Adrenal gland (tissue), 5 donors: ENCODE data around the gene CHD3.

Source experiments
- CTCF ChIP-seq, 6 experiments: fragments of 450-650 bp in 4 of 6; fragments of 200-600 bp in 2 of 6; sonication (generic) in 1 of 6; IDR thresholded peaks; 1 replicate in 5 of 6; 2 replicates in 1 of 6; pipeline versions ENCODE4 v1.5.1 to v1.8.0; 2016 to 2021; ENCODE audit warnings: antibody characterized with exemption in 6 of 6, mild to moderate bottlenecking in 2 of 6, moderate library complexity in 1 of 6
- POLR2A ChIP-seq, 2 donors: fragments of 450-650 bp; IDR thresholded peaks; one replicate each; pipeline ENCODE4 v1.6.1; 2017; ENCODE audit warnings: antibody characterized with exemption in 2 of 2, mild to moderate bottlenecking in 2 of 2, moderate library complexity in 1 of 2
- donor health status: DM: no; HTN: no; CAD: no.

- no peak for TF ChIP-seq CTCF (IDR thresholded peaks at IDR 0.05)
- TF ChIP-seq POLR2A (IDR thresholded peaks at IDR 0.05), result no peak
These were observed 37.7 kb upstream of the CHD3 start for GRCh38 chr17:7850701-7851437.
